Endodermal cell (in vitro differentiated cells): ENCODE results near the gene SDHB. TPM values are rescaled to one million over a fixed set of nuclear protein-coding genes. Genes with fewer than 3 reads are reported as not detected.
A peak's percentile ranks its signal among the peaks of the same experiment; 100 is the strongest.

Experiments
- DNase-seq: peaks from one replicate; pipeline ENCODE4 v3.0.0-alpha.2; 2017
- H3K27ac ChIP-seq: 2 replicates; pipeline ENCODE4 v1.5.1; 2013; ENCODE audit warnings: mild to moderate bottlenecking, low read depth, low read length, moderate library complexity
- H3K27me3 ChIP-seq: 2 replicates; pipeline ENCODE4 v1.6.1; 2013; ENCODE audit warnings: mild to moderate bottlenecking, low read length, moderate library complexity; ENCODE audit not compliant: insufficient read depth, control insufficient read depth, poor library complexity, severe bottlenecking
- H3K36me3 ChIP-seq: 2 replicates; pipeline ENCODE4 v1.7.0; 2013; ENCODE audit warnings: mild to moderate bottlenecking, low read length, moderate library complexity; ENCODE audit not compliant: control insufficient read depth, insufficient read depth
- H3K4me1 ChIP-seq: one replicate; pipeline ENCODE4 v1.7.0; 2013; ENCODE audit warnings: low read length; ENCODE audit not compliant: control insufficient read depth, insufficient read depth
- H3K4me3 ChIP-seq: 2 replicates; pipeline ENCODE4 v1.5.1; 2013; ENCODE audit warnings: mild to moderate bottlenecking, low read length, moderate library complexity
- H3K9ac ChIP-seq: 2 replicates; pipeline ENCODE4 v1.6.1; 2013; ENCODE audit warnings: mild to moderate bottlenecking, low read length, moderate library complexity; ENCODE audit not compliant: poor library complexity, severe bottlenecking; ENCODE audit errors: extremely low read depth
- H3K9me3 ChIP-seq: 2 replicates; pipeline ENCODE4 v1.6.1; 2013; ENCODE audit warnings: mild to moderate bottlenecking, low read length, moderate library complexity; ENCODE audit not compliant: control insufficient read depth
- H3K27ac Mint-ChIP-seq: 2 replicates; pipeline ENCODE4 v1.8.0; 2020; ENCODE audit warnings: mixed read lengths
- H3K27me3 Mint-ChIP-seq: 2 replicates; pipeline ENCODE4 v1.8.0; 2021; ENCODE audit warnings: mild to moderate bottlenecking, mixed read lengths; ENCODE audit not compliant: insufficient read depth
- H3K36me3 Mint-ChIP-seq: 2 replicates; pipeline ENCODE4 v1.8.0; 2020; ENCODE audit warnings: low read depth, mixed read lengths
- H3K4me1 Mint-ChIP-seq: 2 replicates; pipeline ENCODE4 v1.8.0; 2020; ENCODE audit warnings: mixed read lengths
- H3K4me3 Mint-ChIP-seq: 2 replicates; pipeline ENCODE4 v1.8.0; 2020; ENCODE audit warnings: mild to moderate bottlenecking, moderate library complexity, mixed read lengths
- H3K9me3 Mint-ChIP-seq: 2 replicates; pipeline ENCODE4 v1.8.0; 2020; ENCODE audit warnings: mild to moderate bottlenecking, mixed read lengths
- CTCF ChIP-seq: fragments of 200-600 bp; sonication (generic); conservative IDR thresholded peaks from 2 replicates; pipeline ENCODE4 v1.5.0; 2021; ENCODE audit warnings: antibody characterized with exemption, mild to moderate bottlenecking
- WGBS, 2 experiments: methylation state at CpG; one replicate each; pipeline versions ENCODE4 v1.1.5 to v1.1.7; 2013; ENCODE audit warnings: missing lambda C conversion rate in 2 of 2, mixed read lengths in 1 of 2; ENCODE audit not compliant: insufficient coverage in 1 of 2, insufficient read length in 1 of 2; 5-methylcytosine and 5-hydroxymethylcytosine counted together
- total RNA-seq, 2 donors: library from RNA; stranded (reverse); fragmentation: NEBNext Ultra II Directional in 1 of 2; extraction: Animal tissue kit (Norgen Biotek cat#: 25700) in 1 of 2; gene quantifications; 2 replicates in 1 of 2; 3 replicates in 1 of 2; pipeline ENCODE4 v1.2.1, GENCODE V29; 2021

The SDHB gene
- total RNA-seq, 2 donors from 2014 or later, result 68.5 to 75.2 TPM

GRCh38 chr1:17059391-17060305 lies 5.8 kb upstream of the SDHB start:
- H3K4me1 ChIP-seq, result peaks cover 21% of the 10 kb centered on the region
- no peaks in the 10 kb centered on the region for H3K27me3 ChIP-seq
- Mint-ChIP-seq H3K27ac (no peak overlapping the region), H3K27me3 (peaks cover 5% of the 10 kb centered on the region), H3K36me3 (no peaks in the 10 kb centered on the region), H3K4me1 (peaks cover 34% of the 10 kb centered on the region), H3K9me3 (peaks cover 6% of the 10 kb centered on the region), H3K4me3 (no peak overlapping the region)
- peak overlapping the region; percentile 82 for H3K27ac ChIP-seq
- 51 to 70% methylated on average over 6 to 12 of the region's 12 CpGs for WGBS, 2 experiments
- peak; percentile 95 for DNase-seq
- peak; percentile 94 for TF ChIP-seq CTCF
- H3K36me3 ChIP-seq, result no peaks in the 10 kb centered on the region
- no peak overlapping the region for H3K9ac ChIP-seq
- peaks cover 3% of the 10 kb centered on the region for H3K9me3 ChIP-seq
- H3K4me3 ChIP-seq, result no peak overlapping the region

- no peak for DNase-seq
- peak overlapping the region; percentile 9 for H3K27ac Mint-ChIP-seq
- Histone ChIP-seq H3K9ac (no peak overlapping the region), H3K4me3 (no peak overlapping the region), H3K9me3 (no peaks in the 10 kb centered on the region), H3K4me1 (peaks cover 9% of the 10 kb centered on the region), H3K27ac (no peak overlapping the region), H3K36me3 (peaks cover 6% of the 10 kb centered on the region), H3K27me3 (no peaks in the 10 kb centered on the region)
- H3K4me3 Mint-ChIP-seq, result no peak overlapping the region
- peaks cover 5% of the 10 kb centered on the region for H3K27me3 Mint-ChIP-seq
- H3K9me3 Mint-ChIP-seq, result no peaks in the 10 kb centered on the region
- WGBS, 2 experiments, result 89 to 97% methylated on average over 4 of the region's 4 CpGs
- TF ChIP-seq CTCF, result no peak
- no peaks in the 10 kb centered on the region for H3K36me3 Mint-ChIP-seq
- H3K4me1 Mint-ChIP-seq, result peaks cover 15% of the 10 kb centered on the region
These were observed 2.7 kb upstream of the SDHB start for GRCh38 chr1:17056551-17056950.

- Mint-ChIP-seq H3K27ac (no peak overlapping the region), H3K4me1 (peaks cover 11% of the 10 kb centered on the region), H3K36me3 (peaks cover 6% of the 10 kb centered on the region), H3K9me3 (no peaks in the 10 kb centered on the region), H3K27me3 (peaks cover 5% of the 10 kb centered on the region), H3K4me3 (no peak overlapping the region)
- no peak overlapping the region for H3K4me3 ChIP-seq
- no peaks in the 10 kb centered on the region for H3K27me3 ChIP-seq
- no peak overlapping the region for H3K27ac ChIP-seq
- H3K9ac ChIP-seq, result no peak overlapping the region
- H3K9me3 ChIP-seq, result no peaks in the 10 kb centered on the region
- 94 to 100% methylated on average over 4 to 7 of the region's 7 CpGs for WGBS, 2 experiments
- H3K36me3 ChIP-seq, result peaks cover 13% of the 10 kb centered on the region
- TF ChIP-seq CTCF, result no peak
- DNase-seq, result no peak
- peaks cover 8% of the 10 kb centered on the region for H3K4me1 ChIP-seq
These were observed 2.0 kb upstream of the SDHB start for GRCh38 chr1:17055801-17056200.
